Liver (tissue), 9 donors: Measurements from ENCODE around the gene ZNF579. TPM values are rescaled to one million over a fixed set of nuclear protein-coding genes. Genes with fewer than 3 reads are reported as not detected.

Experiments used
- DNase-seq: peaks from one replicate; pipeline ENCODE4 v3.0.0-alpha.2; 2017; ENCODE audit warnings: low spot score
- H3K27ac ChIP-seq, 2 donors: one replicate each; pipeline ENCODE4 v1.7.0; 2013; ENCODE audit warnings: inconsistent platforms in 2 of 2, low read length in 2 of 2, control low read depth in 1 of 2, low read depth in 1 of 2, mild to moderate bottlenecking in 1 of 2
- H3K27me3 ChIP-seq, 4 donors: one replicate each; pipeline versions ENCODE4 v1.6.1 to v1.7.0; 2013; ENCODE audit warnings: low read length in 3 of 4, inconsistent platforms in 1 of 4, mild to moderate bottlenecking in 1 of 4, moderate library complexity in 1 of 4; ENCODE audit not compliant: control insufficient read depth in 4 of 4, insufficient read depth in 4 of 4
- H3K36me3 ChIP-seq, 4 donors: one replicate each; pipeline versions ENCODE4 v1.6.1 to v1.7.0; 2013; ENCODE audit warnings: low read length in 3 of 4, mild to moderate bottlenecking in 3 of 4, low read depth in 1 of 4, moderate library complexity in 1 of 4; ENCODE audit not compliant: control insufficient read depth in 4 of 4, insufficient read depth in 3 of 4
- H3K4me1 ChIP-seq, 4 donors: one replicate each; pipeline versions ENCODE4 v1.6.1 to v1.7.0; 2013; ENCODE audit warnings: low read length in 3 of 4, mild to moderate bottlenecking in 3 of 4, moderate library complexity in 1 of 4; ENCODE audit not compliant: control insufficient read depth in 4 of 4, insufficient read depth in 4 of 4
- H3K4me3 ChIP-seq, 3 donors: one replicate each; pipeline versions ENCODE4 v1.6.1 to v1.7.0; 2013; ENCODE audit warnings: low read length in 3 of 3, control low read depth in 1 of 3, low read depth in 1 of 3, mild to moderate bottlenecking in 1 of 3
- H3K9ac ChIP-seq, 2 donors: one replicate each; pipeline ENCODE4 v1.7.0; 2013; ENCODE audit warnings: low read length in 2 of 2, mild to moderate bottlenecking in 2 of 2, moderate library complexity in 2 of 2, control low read depth in 1 of 2, low read depth in 1 of 2
- H3K9me3 ChIP-seq, 4 donors: one replicate each; pipeline versions ENCODE4 v1.6.1 to v1.7.0; 2013; ENCODE audit warnings: low read length in 3 of 4; ENCODE audit not compliant: control insufficient read depth in 4 of 4
- CTCF ChIP-seq: fragments of 150-350 bp; IDR thresholded peaks from 2 replicates; pipeline ENCODE4 v1.5.1; 2017; ENCODE audit warnings: improper control_type of control experiment, low read depth, low read length; ENCODE audit not compliant: missing input control
- EGR1 ChIP-seq, 2 donors: IDR thresholded peaks; 2 replicates each; pipeline ENCODE4 v1.6.1; 2016 to 2018; ENCODE audit warnings: antibody characterized with exemption in 2 of 2, low read depth in 2 of 2
- FOXA1 ChIP-seq: IDR thresholded peaks from 2 replicates; pipeline ENCODE4 v1.6.1; 2016; ENCODE audit warnings: antibody characterized with exemption
- FOXA2 ChIP-seq: IDR thresholded peaks from 2 replicates; pipeline ENCODE4 v1.6.1; 2016; ENCODE audit warnings: antibody characterized with exemption
- GABPA ChIP-seq, 2 donors: IDR thresholded peaks in 1 of 2; conservative IDR thresholded peaks in 1 of 2; 2 replicates each; pipeline ENCODE4 v1.6.1; 2016; ENCODE audit warnings: antibody characterized with exemption in 2 of 2, mild to moderate bottlenecking in 1 of 2, moderate library complexity in 1 of 2
- HNF4A ChIP-seq, 2 donors: conservative IDR thresholded peaks; 2 replicates each; pipeline ENCODE4 v1.6.1; 2016; ENCODE audit warnings: antibody characterized with exemption in 2 of 2, mild to moderate bottlenecking in 2 of 2
- HNF4G ChIP-seq: IDR thresholded peaks from 2 replicates; pipeline ENCODE4 v1.6.1; 2016; ENCODE audit warnings: antibody characterized with exemption
- JUND ChIP-seq, 2 donors: IDR thresholded peaks; 2 replicates each; pipeline ENCODE4 v1.6.1; 2016; ENCODE audit warnings: antibody characterized with exemption in 2 of 2
- NR2F2 ChIP-seq: IDR thresholded peaks from 2 replicates; pipeline ENCODE4 v1.6.1; 2016; ENCODE audit warnings: antibody characterized with exemption
- RAD21 ChIP-seq, 2 donors: IDR thresholded peaks; 2 replicates each; pipeline ENCODE4 v1.6.1; 2016; ENCODE audit warnings: antibody characterized with exemption in 2 of 2, mild to moderate bottlenecking in 2 of 2
- RXRA ChIP-seq, 2 donors: IDR thresholded peaks; 2 replicates each; pipeline ENCODE4 v1.6.1; 2017 to 2018; ENCODE audit warnings: antibody characterized with exemption in 2 of 2, mild to moderate bottlenecking in 1 of 2
- SP1 ChIP-seq: IDR thresholded peaks from 2 replicates; pipeline ENCODE4 v1.6.1; 2018; ENCODE audit warnings: antibody characterized with exemption, mild to moderate bottlenecking
- TAF1 ChIP-seq: conservative IDR thresholded peaks from 2 replicates; pipeline ENCODE4 v1.6.1; 2016; ENCODE audit warnings: antibody characterized with exemption, mild to moderate bottlenecking
- YY1 ChIP-seq: IDR thresholded peaks from 2 replicates; pipeline ENCODE4 v1.6.1; 2016; ENCODE audit warnings: antibody characterized with exemption, mild to moderate bottlenecking
- ZBTB33 ChIP-seq: IDR thresholded peaks from 2 replicates; pipeline ENCODE4 v1.6.1; 2016; ENCODE audit warnings: antibody characterized with exemption
- WGBS: extraction: QIAGEN DNeasy Blood & Tissue Kit; methylation state at CpG from one replicate; pipeline ENCODE4 v1.1.7; 2013; 5-methylcytosine and 5-hydroxymethylcytosine counted together
- polyA plus RNA-seq, 2 donors: library from polyadenylated mRNA; stranded (reverse) in 1 of 2; unstranded in 1 of 2; fragments of 200-250 nt in 1 of 2; fragments of >200 nt in 1 of 2; fragmentation: Nextera tagmentation in 1 of 2; extraction: Ambion mirVana in 1 of 2; gene quantifications; one replicate each; pipeline versions ENCODE4 v1.2.1 to v1.2.3, GENCODE V29; 2013 to 2015
- total RNA-seq, 2 donors: library from RNA; depleted of rRNA; stranded (reverse); fragments of >200 nt; gene quantifications; one replicate each; pipeline ENCODE4 v1.2.3, GENCODE V29; 2014
- TF ChIP-seq, protein P1 (sequence below): IDR thresholded peaks from 2 replicates; pipeline ENCODE4 v1.6.1; 2016; ENCODE audit warnings: antibody characterized with exemption
- TF ChIP-seq, protein P2 (sequence below): IDR thresholded peaks from 2 replicates; pipeline ENCODE4 v1.6.1; 2016; ENCODE audit warnings: antibody characterized with exemption
- TF ChIP-seq, protein P3 (sequence below): IDR thresholded peaks from 2 replicates; pipeline ENCODE4 v1.6.1; 2016; ENCODE audit warnings: antibody characterized with exemption, mild to moderate bottlenecking
- donor health status: healthy.
- donor health status: healthy.
- donor health status: healthy.
- donor health status: healthy.
- donor health status: healthy.

ZNF579 gene
- total and polyA plus RNA-seq, 4 donors: 0.92 to 3.3 (median 1.2) TPM

GRCh38 chr19:55619286-55619685 lies 38.6 kb upstream of the ZNF579 start:
- Histone ChIP-seq H3K27ac (no peak overlapping the region), H3K27me3 (no peaks in the 10 kb centered on the region), H3K4me1 (peaks cover 0 to 5% (median 1%) of the 10 kb centered on the region in 4 donors), H3K36me3 (peaks cover 0 to 20% (median 15%) of the 10 kb centered on the region in 4 donors), H3K9me3 (no peaks in the 10 kb centered on the region), H3K4me3 (no peak overlapping the region), H3K9ac (no peak overlapping the region)
- DNase-seq: no peak
- WGBS: 72% methylated on average over 3 of the region's 3 CpGs
- no peak for TF ChIP-seq RAD21 (IDR thresholded peaks at IDR 0.05)
- no peak for TF ChIP-seq SP1
- TF ChIP-seq GABPA (IDR thresholded peaks at IDR 0.05 in 1 of 2, conservative IDR thresholded peaks at IDR 0.05 in 1 of 2): no peak
- TF ChIP-seq, protein P1, sequence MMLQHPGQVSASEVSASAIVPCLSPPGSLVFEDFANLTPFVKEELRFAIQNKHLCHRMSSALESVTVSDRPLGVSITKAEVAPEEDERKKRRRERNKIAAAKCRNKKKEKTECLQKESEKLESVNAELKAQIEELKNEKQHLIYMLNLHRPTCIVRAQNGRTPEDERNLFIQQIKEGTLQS: no peak
- no peak for TF ChIP-seq TAF1
- TF ChIP-seq JUND (IDR thresholded peaks at IDR 0.05): no peak
- TF ChIP-seq FOXA2: no peak
- no peak for TF ChIP-seq EGR1 (IDR thresholded peaks at IDR 0.05; ENCODE audit: low read depth in 2 of 2)
- no peak for TF ChIP-seq FOXA1
- no peak for TF ChIP-seq NR2F2
- TF ChIP-seq HNF4A (conservative IDR thresholded peaks at IDR 0.05): no peak
- TF ChIP-seq CTCF: no peak
- no peak for TF ChIP-seq YY1
- TF ChIP-seq, protein P2, sequence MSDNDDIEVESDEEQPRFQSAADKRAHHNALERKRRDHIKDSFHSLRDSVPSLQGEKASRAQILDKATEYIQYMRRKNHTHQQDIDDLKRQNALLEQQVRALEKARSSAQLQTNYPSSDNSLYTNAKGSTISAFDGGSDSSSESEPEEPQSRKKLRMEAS: no peak

DNA sequence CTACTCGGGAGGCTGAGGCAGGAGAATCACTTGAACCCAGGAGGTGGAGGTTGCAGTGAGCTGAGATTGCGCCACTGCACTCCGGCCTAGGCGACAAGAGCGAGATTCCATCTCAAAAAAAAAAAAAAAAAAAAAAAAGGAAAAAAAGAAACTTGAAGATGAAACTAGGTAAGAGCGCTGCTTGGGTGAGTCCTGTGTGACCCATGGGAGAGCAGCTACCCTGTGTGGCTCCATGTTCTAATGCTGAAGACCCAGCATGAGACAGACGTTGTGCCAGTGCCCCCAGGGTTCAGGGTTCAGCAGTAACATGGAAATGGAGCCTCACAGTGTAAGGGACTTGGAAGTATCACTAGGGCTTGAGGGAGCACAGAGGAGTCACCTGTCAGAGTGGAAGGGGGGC lies 37.8 kb upstream of the ZNF579 start:
- WGBS: 86% methylated on average over 7 of the region's 7 CpGs
- Histone ChIP-seq H3K27me3 (no peaks in the 10 kb centered on the region), H3K4me1 (no peaks in the 10 kb centered on the region), H3K36me3 (peaks cover 0 to 20% (median 15%) of the 10 kb centered on the region in 4 donors), H3K4me3 (no peak overlapping the region), H3K9ac (no peak overlapping the region), H3K9me3 (no peaks in the 10 kb centered on the region), H3K27ac (no peak overlapping the region)
- no peak for DNase-seq
- TF ChIP-seq TAF1: no peak
- no peak for TF ChIP-seq ZBTB33
- TF ChIP-seq, protein P3, sequence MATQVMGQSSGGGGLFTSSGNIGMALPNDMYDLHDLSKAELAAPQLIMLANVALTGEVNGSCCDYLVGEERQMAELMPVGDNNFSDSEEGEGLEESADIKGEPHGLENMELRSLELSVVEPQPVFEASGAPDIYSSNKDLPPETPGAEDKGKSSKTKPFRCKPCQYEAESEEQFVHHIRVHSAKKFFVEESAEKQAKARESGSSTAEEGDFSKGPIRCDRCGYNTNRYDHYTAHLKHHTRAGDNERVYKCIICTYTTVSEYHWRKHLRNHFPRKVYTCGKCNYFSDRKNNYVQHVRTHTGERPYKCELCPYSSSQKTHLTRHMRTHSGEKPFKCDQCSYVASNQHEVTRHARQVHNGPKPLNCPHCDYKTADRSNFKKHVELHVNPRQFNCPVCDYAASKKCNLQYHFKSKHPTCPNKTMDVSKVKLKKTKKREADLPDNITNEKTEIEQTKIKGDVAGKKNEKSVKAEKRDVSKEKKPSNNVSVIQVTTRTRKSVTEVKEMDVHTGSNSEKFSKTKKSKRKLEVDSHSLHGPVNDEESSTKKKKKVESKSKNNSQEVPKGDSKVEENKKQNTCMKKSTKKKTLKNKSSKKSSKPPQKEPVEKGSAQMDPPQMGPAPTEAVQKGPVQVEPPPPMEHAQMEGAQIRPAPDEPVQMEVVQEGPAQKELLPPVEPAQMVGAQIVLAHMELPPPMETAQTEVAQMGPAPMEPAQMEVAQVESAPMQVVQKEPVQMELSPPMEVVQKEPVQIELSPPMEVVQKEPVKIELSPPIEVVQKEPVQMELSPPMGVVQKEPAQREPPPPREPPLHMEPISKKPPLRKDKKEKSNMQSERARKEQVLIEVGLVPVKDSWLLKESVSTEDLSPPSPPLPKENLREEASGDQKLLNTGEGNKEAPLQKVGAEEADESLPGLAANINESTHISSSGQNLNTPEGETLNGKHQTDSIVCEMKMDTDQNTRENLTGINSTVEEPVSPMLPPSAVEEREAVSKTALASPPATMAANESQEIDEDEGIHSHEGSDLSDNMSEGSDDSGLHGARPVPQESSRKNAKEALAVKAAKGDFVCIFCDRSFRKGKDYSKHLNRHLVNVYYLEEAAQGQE: no peak
- no peak for TF ChIP-seq GABPA (IDR thresholded peaks at IDR 0.05 in 1 of 2, conservative IDR thresholded peaks at IDR 0.05 in 1 of 2)
- TF ChIP-seq SP1: no peak
- TF ChIP-seq EGR1 (IDR thresholded peaks at IDR 0.05; ENCODE audit: low read depth in 2 of 2): no peak
- TF ChIP-seq HNF4A (conservative IDR thresholded peaks at IDR 0.05): no peak
- no peak for TF ChIP-seq FOXA2
- no peak for TF ChIP-seq FOXA1
- TF ChIP-seq JUND (IDR thresholded peaks at IDR 0.05): no peak
- TF ChIP-seq RXRA (IDR thresholded peaks at IDR 0.05): no peak
- TF ChIP-seq YY1: no peak
- no peak for TF ChIP-seq NR2F2
- TF ChIP-seq, protein P1: no peak
- no peak for TF ChIP-seq RAD21 (IDR thresholded peaks at IDR 0.05)
- TF ChIP-seq HNF4G: no peak
- TF ChIP-seq, protein P2: no peak
- TF ChIP-seq CTCF: no peak
